Superior temporal gyrus (tissue), 1 donor: ENCODE measurements around the gene SCN2B.
A peak's percentile ranks its signal among the peaks of the same experiment; 100 is the strongest.

ENCODE experiments used
- DNase-seq: peaks from one replicate; pipeline ENCODE4 v3.0.0-alpha.2; 2016; ENCODE audit errors: extremely low spot score

The SCN2B gene

DNA sequence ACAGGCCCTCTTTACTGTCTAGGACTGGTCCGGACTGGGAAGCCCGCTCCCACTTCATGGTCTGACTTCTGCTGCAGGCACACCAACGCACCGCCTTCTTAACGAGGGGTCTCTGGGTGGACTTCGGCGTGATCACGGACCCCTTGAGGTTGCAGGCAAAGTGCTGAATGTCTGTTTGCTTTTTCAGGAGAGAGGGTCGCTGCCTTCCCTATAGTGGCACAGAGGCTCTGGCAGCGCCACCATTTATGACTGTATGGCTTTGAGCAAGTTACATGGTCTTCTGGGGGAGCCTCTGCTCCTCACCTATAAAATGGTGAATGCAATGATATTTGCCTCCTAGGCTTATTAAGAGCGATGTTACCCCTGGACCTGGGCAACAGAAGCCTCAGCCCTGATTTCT lies 22.5 kb downstream of the SCN2B start:
- DNase-seq: no peak

DNA sequence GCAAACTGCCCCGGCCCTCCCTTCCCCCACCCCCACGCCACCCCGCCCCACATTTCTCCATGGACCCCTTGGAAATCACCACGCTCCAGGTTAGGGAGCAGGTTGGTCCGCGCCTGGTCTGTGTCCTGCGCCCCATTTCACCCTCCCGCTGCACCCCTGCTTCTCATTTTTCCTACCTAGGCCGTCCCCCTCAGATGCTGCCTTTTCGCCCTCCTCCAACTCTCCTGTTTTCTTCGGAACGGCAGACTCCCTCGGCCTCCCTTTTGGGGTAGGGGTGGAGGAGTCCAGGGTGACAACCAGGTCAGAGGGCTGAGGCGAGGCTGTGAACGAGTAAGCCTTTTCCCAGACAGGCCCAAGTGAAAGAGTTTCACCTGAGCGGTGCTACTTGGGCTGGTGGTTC lies 22.9 kb downstream of the SCN2B start:
- no peak for DNase-seq

DNA sequence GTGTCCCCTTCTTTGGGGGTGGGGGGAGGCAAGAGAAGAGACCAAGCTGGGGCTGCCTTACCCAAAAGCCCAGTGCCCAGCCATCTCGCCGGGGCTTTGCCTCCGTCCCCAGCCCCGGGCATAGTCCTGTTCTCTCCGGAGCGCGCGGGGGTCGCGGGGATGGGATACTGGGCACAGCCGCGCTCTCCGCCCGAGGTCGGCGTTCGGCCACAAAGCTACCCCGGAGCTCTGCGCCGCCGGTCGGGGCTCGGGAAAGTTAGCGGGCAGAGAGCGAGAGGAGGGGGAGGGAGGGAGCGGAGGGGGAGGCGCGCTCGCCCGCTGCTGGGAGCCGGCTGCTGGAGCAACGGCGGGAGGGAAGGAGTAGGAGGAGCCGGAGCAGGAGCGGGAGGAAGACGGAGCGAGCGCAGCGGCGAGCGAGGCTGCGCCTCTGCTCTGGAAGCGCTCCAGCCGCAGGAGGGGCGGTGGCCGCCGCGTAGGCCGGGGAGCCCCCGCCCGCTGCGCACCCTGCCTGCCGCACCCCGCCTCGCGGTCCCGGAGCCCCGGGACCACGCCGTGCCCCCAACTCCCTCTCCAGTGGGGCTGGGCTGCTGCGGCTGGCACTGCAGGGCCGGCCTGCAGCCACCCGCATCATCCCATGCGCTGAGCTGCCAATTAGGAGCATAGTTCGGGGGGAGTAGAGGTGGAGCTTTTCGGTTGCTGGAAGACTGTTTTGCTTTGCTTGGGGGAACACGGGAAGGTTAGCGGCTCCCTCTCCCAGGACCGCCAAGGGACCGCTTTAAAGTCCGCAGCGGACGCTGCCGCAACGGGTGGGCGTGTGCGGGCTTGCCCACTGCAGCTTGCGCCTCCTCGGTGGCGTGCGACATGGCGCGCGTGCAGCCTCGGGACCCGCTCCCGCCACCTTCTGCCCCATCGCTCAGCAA lies 23.6 kb downstream of the SCN2B start, which contains the start of gene SCN4B:
Gene SCN4B, minus strand, starts transcription at position 272 of the 920 bp plus-strand sequence. Its CDS starts 150 bp downstream, at position 122.
- peak; percentile 48 for DNase-seq

DNA sequence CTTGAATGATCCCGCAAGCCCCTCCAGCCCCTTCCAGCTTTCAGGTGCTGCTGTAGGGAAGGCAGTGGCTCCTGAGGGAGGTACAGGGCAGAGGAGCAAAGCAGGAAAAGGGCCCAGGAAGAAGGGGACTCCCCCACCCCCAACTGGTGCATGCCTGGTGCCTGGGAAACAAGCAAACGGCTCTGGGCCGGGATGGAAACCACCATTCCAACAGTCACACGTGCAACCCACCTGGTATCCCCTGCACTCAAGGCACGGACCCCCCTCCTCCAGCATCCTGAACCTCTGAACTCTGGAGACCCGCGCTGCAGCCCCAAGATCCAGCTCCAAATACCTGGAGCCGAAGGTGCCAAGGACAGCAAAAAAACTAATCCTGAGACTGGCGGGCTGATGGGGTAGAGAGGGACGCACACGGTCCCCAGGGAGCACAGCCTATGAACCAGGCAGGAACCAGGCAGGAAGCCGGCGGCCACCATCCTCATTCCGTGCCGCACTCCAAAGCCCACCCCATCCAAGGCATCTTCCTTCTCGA lies 24.4 kb downstream of the SCN2B start:
- no peak for DNase-seq

DNA sequence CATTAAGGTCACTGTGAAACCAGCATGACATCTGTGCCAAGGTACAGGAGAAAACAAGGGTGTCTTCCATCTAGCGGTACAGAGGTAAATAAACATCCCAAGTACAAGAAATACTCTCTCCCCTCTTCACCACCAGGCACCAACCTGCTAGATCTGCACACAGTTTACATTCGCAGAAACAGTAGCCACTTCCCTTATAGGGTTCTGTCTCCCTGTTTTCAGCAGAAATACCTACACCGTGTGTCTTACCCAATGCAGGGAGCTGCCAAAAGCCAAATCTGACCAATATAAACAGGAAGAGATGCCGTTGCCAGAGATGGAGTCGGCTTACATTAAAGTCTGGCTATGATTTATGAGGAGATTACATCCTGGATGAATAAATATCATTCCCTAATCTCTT lies 25.0 kb downstream of the SCN2B start:
- DNase-seq: no peak

DNA sequence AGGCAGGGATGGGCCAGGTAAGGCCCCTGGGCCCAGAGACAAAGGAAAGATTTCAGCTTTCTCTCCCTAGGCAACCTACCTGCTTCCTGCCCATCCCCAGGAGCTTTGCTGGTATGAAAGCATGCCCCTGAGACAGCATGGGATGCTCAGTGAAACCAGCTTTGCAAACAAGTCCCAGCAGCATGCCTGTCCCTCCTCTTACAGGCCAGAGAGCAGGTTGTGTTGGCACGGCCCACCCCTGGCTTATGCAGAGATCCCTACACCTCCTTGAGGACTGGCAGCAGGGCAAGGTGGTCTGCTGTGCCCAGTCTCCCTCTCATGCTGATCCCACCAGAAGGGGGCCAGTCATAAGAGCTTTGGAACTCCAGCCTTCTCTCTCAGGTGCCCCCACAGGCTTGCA lies 26.9 kb downstream of the SCN2B start:
- DNase-seq: no peak

DNA sequence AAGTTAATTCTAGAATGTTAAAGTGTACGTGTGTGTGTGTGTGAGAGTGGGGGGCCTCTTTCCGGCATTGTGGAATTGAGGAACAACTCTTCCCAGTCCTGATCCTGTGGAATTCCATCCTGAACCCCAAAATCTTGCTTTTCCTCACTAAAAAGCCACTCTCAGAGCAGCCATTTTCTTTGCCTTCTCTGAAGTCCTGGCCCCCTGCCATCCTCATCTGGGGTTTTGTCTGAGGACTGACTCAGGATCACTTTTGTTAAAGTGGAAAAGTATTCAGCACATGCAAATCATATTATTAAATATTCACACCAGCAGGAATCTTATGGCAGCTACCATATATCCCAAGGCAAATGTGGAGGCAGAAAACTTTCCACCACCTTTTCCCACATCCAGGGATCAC lies 27.6 kb downstream of the SCN2B start:
- DNase-seq: no peak

DNA sequence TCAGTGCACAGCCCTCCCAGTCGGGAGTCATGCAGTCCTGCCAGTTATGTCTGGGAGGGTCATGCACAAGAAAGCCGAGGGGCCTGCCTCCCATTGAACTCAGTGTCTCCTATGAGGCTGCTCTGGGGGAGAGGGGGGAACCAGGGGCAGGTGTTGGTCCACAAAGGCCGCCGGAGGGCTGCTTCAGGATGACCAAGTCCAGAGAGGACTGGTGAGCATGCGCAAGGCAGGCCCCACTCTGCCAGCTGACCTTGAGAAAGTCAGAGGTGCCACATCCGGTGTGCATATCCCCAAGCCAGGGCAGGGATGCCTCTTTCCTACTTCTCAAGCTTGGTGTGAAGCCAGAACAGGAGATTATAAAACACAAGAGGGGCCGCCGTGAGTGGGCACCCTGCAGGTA lies 28.2 kb downstream of the SCN2B start:
- DNase-seq: no peak

DNA sequence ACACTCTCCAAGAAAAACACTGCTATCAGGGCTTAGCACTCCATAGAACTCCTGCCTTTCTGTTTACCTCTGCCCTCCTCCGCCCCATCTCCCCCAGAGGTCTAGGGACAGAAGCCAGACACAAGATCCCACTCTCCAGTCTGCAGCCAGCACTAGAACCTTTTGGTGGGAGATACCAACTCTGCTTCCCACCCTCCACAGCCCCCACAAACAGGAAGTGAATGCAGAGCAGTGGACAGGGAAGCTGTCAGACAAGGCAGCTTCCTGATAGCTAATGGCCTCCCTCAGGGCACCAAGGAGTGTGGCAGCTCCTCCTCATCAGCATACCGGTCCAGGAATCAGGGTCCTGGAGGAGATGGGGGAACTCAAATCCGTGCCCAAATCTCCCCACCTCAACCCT lies 28.9 kb downstream of the SCN2B start:
- no peak for DNase-seq

DNA sequence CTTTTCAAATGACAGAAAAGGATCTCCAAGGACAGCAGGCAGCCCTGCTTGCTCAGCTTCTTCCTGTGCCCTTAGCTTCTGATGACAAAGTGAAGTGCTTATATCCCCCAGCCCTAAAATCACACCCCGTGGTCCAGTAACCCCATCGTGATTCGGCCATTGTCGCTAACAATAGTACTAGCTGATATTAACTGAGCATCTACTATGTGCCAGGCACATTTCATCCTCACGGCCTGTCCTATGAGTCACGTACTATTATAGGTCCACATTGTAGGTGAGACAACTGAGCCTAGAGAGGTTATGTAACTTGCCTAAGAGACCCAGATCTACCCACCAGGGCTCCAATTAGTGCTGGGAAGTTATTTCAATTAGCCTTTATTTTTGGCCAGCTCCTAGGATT lies 29.9 kb downstream of the SCN2B start:
- DNase-seq: no peak

DNA sequence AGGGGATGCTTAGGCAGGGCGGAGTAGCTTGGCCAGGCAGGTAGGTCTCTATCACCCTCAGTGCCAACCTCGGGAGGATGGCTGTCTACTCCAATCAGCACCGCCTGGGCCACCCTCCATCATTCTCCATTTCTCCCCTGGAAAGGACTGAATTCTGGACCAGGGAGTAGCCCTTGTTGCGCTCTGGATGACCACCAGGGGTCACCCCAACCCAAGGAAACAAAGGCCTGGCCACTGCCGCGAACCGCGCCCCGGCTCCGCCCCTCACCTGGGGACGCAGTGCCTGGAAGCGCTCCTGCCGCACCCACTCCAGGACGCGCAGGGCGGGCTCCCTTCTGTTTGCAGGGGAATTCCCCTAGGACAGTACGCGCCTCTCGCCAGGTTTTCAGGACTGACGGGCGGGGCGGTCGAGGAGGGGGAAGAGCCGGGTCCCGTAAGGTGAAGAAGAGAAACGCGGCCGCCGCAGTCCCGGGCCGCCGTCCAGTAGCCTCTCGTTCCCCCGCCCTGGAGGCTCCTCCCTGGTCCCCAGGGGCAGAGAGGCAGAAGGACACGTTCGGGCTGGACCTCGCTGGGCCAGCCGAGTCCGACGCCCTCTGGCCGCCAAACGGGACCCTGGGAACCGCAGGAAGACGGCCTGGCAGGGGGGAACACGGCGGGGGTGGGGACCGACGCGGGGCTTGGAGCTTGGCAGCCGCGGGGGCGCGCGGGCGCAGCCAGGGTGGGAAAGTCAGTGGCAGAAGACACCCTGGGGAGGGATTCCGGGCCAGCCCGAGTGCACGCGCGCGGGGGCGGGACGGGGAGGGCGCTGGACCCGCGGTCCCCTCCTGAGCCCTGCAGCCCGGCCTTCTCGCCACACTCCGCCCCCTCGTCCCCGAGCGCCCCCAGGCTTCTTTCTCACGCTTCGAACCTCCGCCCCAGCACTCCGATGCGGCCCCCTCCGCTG lies 30.9 kb downstream of the SCN2B start:
- DNase-seq: peak; percentile 91

DNA sequence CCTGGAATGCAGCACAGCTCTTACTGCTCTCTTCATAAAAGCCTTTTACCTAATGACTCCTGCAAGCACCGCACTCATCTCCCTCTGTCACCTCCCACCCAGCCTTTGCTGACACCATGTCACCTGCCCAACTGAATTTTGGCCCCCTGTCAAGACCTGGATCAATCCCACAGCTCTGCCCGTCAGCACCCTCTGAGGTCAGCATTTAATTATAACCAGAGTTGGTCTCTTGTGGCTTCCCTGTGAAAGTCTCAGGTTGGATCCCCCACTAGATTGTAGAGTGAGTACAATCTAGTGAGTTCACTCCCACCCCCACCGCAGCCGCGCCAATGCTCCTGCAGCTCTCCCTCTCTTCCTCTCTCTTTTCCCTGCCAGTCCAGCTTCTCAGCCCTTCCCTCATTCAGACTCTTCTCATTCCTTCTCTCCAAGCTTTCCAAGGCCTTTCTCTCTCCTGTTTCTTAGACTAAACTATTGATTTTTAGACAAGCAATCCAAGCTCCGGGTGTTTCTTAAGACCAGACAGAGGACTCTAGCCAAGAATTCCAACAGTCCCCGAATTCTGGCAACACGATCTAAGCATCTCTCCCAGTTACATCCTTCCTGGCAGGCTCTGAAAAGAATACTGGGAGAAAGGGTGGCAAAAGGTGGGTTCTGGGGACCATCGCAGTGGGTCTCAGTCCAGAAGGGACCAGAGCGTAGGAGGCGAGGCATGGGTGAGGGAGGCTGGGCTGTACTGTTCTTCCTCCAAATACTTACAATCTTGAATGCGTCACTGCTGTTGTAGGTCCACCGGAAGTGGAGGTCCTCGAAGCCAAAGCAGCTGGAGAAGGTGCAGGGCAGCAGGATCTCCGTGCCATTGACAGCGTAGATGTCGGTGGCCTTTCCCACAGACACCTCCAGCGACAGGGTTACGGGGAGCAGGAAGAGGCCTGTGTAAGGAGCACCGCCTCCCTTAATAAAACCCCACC lies 31.9 kb downstream of the SCN2B start:
- DNase-seq: peak; percentile 41

DNA sequence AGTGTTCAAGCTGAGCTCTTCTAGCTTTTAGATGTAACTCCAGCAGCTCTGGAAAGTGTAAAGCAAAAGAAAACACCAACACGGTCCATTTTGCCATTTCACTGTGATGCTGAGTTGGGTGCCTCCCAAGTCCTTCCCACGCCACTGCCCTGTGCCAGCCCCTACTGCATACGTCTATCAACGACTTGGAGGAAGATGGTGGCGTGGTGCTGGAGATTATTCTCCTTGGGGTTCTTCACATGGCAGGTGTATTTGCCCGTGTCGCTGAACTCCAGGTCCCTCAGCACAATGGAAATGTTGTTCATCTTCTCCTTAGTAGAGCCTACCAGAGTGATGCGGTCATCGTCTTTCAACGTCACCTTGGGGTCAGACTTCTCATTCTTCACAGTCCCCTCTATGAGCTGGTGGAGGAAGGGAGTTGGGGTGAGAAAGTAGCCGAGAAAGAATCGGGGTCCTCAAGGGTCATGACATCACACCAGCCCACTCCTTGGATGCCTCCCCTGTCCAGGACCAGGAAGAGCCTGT lies 32.7 kb downstream of the SCN2B start:
- DNase-seq: no peak

DNA sequence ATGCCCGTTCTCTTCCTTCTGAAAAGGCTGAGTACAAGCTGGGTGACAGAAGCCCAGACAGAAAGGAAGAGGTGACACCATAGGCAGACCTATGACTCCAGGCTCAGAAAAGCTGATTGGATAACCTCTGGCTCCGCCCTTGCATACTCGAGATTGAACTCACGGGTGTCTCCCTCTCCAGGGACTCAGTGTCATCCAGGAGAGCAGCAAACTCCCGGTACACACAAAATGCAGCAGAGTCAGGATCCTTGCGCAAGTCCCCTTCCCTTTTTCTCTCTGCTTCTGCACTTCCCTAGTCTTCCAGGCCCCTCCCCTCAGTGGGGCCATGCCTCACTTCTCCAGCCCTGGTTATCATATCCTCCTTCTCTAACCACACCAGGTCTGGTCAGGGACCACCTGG lies 33.6 kb downstream of the SCN2B start:
- no peak for DNase-seq

DNA sequence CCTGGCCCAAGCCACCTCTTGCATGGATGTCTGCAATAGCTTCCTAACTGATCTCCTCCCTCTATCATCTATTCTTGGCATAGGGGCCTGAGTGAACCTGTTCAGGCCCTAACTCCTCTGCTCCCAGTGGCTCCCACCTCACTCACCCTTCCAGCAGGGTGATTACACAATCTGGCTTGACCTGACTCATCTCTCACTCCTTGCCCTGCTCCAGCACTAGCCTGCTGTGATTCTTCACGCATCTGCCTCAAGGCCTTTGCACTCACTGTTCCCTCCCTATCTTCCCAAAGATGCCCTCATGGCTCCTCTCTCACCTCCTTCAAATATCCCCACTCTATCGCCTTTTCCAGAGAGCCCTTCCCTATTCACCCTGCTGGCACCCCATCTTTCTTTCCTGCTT lies 34.4 kb downstream of the SCN2B start:
- DNase-seq: no peak

DNA sequence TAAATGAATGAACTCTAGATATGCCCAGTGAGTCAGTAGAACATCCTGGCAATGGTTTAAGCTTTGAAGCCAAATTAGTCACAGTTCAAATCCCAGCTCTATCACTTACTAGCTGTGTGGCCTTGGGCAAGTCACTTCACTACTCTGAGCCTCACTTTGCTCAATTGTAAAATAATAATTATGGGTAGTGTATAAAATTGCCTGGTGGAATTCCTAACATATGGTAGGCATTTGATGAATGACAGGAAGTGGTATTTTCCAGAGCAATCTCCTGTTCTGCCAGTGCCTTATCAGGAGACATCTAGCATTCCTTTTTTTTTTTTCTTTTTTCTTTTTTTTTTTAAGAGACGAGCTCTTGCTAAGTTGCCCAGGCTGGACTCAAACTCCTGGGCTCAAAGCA lies 36.9 kb downstream of the SCN2B start:
- DNase-seq: no peak

DNA sequence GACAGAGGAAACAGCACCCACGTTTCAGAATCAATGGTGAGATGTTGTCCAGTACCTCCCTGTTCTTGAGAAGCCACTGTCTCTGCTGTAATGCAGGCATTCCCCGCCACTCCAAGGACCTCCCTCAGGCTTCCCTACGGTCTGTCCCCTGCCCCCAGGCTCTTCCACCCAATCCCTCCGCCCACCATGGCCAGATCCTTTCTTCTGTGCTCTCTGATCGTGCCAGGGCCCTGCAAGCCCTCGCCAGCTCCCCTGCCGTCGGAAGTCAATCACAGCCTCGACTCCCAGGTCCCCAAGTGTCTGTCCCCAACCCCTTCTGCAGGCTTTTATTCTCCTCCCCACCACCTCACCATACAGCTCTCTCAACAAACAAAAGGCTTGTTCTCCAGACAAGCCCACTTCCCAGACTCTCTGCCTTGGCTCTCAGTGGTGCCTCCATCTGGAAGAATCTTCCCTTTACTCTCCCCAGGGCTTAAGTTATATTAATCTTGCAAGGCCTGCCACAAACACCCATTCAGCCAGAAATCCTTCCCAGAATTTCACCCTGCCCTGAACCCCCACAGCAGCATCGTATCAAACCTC lies 37.5 kb downstream of the SCN2B start:
- no peak for DNase-seq

DNA sequence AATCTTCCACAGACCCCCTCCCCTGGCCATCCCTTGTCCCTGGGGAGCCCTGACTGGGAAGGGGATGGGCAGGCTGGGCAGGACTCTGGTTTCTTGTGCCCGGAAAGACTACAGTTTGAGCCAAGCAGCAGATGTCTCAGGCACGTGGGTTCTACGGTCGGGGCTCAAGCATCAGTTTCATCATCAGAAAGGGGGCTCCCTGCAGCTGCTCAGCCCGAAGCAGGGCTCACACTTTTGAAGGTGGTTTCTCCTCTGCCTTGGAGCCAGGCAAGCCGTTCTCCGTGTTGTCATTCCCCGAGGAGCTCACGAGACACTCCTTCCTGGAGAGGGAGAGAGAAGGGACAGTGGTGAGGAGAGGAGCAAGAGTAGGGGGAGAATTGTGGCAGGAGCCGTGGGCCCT lies 39.6 kb downstream of the SCN2B start:
- DNase-seq: no peak

DNA sequence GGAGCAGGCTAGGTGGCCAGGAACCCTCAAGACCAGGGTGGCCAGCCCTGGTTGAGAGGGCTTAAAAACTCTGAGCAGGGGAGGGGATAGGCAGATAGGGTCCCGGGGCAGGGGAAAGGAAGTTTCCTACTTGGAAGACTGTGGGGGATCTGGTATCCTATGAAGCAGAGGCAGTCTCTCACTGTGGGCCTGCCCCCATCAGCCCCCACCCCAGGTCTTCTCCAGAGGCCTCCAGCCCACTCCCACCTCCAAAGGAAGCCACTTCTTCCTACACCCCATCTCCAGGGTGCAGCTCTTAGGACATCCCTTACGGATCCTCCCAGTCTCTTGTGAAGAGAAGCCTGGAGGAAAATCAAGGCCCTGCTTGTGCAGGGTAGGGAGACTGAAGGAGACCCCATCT lies 40.1 kb downstream of the SCN2B start:
- DNase-seq: no peak

DNA sequence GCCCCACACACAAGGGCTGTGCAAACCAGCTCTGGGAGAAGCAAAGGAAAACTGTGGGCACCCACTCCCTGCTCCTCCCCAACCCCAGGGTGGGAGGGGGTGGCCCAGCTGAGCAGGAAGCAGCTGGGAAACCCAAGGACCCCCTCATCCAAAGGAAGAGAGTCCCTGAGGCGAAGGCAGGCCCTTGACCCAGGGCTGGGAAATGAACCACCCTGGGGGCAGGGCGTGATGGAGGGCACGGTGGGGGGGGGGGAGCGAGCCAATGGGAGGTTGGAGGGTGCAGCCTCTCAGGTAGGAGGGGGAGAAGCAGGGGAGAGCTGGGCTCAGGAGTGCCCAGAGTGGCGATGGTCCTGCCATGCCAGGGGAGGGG lies 40.7 kb downstream of the SCN2B start:
- no peak for DNase-seq
